Stimulated activated CD4-positive, alpha-beta T cell treated with anti-CD3 and anti-CD28 coated beads, Interleukin-2, amount 100 ng/mL, for 24 hours (primary cell): ENCODE data around the gene SLC2A14.
A peak's percentile ranks its signal among the peaks of the same experiment; 100 is the strongest.
"Not testable (repeated sequence)": the region's sequence is repeated elsewhere in the genome, so short reads cannot be mapped to it uniquely, and the experiment has no call there.

Experiments
- DNase-seq, 2 donors: peaks; one replicate each; pipeline ENCODE4 v3.0.0-alpha.2; 2020

Gene SLC2A14

DNA sequence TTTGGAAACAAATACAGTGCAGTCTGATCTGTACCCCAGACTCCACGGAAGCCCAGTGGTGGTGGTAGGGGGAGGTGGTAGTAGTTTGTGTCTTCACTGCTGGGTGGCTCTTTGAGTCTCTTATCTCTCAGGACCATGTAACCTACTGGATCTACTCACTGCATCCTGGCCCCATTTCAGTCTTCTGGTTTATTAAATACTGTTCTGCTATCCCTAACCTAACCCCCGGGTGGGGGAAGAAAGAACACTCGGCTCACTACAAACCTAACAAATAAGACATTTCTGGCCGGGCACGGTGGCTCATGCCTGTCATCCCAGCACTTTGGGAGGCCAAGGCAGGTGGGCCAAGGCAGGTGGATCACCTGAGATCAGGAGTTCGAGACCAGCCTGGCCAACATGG is 39.5 kb downstream of the SLC2A14 start:
- not testable (repeated sequence) for DNase-seq

DNA sequence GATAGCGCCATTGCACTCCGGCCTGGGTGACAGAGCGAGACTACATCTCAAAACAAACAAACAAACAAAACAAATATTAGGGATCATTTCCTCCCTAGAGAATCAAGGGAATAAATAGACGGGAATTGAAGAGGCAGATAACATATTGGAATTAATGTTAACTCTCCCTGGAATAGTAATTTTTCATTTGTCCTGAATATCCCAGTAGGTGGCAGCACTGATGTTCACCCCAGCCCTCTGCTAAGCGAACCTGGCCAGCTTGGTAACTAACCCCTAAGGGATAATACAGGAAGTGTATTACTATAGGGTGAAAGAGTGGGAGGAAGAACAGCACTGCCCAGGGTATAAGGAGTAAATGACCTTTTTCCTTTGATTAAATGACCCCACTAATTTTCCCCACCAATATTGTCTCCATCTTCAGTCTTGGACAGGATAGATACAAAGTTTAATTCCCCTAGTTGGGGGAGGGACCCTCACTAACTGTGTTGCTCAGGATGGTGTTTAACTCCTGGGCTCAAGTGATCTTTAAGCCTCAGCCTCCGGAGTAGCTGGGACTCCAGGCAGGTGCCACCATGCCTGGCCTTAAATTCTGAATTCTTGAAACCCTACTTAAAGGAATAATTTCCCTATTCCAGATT is 40.5 kb downstream of the SLC2A14 start:
- peak in 1 of 2 donors; percentile 17 for DNase-seq

DNA sequence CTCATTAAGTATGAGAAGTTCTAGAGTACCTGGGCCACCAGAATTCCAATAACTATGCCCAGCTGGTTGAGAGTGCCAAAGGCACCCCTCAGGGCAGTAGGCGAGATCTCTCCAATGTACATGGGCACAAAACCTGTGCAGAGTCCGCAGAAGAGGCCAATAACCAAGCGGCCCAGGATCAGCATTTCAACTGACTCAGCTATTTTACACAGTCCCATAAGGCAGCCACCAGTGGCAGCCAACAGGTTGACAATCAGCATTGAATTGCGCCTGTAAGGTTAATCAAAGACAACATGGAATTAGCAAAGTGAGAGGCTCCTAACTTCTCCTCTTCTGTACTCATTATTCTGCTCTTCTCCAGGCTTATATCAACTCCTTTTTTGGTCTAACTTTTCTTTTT is 43.0 kb downstream of the SLC2A14 start:
- DNase-seq = not testable (repeated sequence)

DNA sequence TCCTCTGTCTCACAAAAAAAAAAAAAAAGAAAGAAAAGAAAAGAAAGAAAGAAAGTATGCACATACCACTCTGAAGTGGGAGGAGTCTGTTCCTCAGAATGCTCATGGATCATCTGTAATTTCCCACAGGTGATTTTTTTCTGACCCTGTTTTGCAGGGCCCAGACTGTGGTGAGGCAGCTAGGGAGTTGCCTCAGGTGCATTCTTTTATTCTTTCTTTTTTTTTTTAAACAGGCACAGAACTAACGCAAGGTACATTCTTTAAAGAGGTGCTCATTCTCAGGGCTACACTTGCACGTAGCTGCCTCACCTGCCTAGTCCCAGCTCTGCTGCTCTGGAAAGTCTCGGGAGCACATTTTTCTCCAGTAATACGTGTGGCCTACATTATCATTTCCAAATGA is 47.0 kb downstream of the SLC2A14 start:
- not testable (repeated sequence) for DNase-seq

DNA sequence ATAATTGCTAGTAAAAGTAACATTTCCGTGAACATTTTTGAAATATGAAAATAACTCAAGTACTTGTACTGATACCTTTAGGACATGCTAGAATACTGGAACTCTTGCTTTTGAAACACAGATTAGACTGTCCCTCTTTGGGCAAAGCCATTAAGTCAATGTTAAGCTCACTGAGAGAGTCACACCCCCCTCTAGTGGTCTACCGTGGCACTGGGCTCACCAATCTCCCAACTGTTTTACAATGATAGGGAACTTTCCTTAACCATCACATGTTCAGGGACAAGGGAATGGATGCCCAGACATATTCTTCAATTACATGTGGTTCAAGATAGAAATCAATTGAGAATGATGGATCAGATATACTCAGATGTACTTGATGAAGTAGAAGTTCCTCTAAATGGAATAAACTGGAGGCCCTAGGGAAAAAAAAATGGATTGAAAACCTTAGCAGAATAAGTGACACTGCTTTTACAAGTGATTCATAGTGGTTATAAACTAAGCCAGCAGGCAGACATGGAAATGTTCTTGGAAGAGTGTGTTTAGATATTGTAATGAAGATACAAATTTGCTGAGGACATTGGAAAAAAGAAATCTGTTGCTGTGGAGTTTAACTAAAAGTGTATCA is 65.7 kb downstream of the SLC2A14 start:
- DNase-seq = peak; percentile 74 to 76

DNA sequence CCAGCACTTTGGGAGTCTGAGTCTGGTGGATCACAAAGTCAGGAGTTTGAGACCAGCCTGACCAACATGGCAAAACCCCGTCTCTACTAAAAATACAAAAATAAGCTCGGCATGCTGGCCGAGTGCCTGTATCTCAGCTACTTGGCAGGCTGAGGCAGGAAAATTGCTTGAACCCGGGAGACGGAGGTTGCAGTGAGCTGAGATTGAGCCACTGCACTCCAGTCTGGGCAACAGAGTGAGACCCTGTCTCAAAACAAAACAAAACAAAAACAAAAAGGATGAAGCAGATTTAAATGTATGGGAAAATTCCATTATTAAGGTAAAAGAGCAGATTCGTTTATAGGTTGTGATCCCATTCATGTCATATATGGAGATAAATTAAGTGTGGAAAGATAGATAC is 66.4 kb downstream of the SLC2A14 start:
- DNase-seq = not testable (repeated sequence)

DNA sequence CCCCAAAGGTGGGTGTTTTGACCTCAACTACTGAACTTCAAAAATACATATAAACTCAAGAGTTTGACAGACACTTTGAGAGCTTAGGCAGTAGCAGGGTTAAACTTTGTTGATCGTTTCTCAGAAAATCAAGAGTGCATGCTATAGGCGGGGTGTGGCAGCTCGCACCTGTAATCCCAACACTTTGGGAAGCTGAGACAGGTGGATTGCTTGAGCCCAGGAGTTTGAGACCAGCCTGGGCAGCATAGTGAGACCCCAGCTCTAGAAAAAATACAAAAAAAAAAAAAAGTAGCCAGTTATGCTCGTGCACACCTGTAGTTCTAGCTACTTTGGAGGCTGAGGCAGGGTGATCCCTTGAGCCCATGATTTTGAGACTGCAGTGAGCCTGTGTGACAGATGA is 71.3 kb downstream of the SLC2A14 start:
- DNase-seq = no peak

DNA sequence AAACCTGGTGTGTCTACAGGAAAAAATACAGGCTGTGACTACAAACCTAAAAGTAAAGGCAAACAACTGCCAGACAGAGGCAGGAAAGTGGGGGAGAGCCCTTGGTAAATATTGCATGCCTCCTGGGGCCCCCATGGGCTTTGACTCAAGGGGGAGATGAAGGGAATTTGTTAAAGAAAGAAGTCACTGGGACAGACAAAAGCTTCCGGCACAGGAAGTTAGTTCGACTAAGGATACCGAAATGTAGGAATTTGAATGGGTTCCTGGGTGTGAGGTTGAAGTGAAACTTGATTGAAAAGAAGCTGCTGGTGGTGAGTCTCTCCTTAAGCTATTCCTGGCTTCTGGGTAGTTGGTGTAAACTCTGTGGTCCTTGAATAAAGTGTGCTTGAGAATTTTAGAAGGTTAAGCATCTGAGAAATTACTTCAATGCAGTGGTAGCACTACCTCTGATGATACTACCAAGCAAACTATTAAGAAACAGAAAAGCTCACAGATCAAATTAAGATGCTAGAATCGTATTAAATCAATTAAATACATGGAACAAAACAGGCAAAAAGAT is 73.9 kb downstream of the SLC2A14 start:
- DNase-seq = not testable (repeated sequence)

DNA sequence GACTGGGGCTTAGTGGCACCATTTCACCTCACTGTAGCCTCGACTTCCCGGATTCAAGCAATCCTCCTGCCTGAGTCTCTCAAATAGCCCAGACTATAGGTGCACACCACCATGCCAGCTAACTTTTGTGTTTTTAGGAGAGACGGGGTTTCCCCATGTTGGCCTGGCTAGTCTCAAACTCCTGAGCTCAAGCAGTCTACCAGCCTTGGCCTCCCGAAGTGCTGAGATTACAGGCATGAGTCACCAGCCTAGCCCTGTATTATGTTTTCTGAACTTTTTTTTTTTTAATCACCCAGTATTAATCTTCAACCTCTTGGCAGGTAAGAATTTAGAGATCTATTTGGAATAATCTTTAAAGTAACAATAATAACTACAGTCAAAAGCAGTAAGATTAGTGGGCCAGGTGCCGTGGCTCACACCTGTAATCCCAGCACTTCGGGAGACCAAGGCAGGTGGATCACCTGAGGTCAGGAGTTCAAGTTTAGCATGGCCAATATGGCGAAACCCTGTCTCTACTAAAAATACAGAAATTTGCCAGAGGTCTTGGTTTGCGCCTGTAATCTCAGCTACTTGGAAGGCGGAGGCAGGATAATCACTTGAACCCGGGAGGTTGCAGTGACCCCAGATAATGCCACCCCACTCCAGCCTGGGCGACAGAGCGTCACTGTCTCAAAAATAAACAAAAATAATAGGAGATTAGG is 74.9 kb downstream of the SLC2A14 start:
- no peak for DNase-seq

DNA sequence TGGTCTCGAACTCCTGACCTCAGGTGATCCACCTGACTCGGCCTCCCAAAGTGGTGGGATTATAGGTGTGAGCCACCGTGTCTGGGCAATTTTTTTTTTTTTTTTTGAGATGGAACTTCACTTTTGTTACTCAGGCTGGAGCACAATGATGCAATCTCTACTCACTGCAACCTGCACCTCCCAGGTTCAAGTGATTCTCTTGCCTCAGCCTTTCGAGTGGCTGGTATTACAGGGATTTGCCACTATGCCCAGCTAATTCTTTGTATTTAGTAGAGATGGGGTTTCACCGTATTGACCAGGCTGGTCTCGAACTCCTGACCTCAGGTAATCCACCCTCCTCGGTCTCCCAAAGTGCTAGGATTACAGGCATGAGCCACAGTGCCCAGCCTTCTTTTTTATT is 75.4 kb downstream of the SLC2A14 start:
- DNase-seq = not testable (repeated sequence)

DNA sequence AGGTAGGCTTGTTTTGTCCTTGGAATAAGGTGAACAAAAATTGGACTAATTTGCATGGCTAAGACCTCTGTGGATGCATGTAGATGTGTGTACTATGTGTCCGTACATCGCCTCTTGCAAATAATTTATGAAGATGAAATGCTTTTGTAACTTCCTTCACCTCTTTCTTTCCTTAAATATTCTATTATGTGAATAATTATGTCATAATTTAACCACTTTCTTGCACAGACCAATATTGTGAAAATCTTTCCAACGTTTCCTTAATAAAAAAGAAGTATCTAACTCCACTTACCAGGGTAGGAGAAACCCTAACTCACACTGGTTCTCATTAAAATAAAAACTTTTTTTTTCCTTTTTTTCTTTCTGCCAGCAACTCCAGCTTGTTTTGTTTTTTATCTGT is 79.5 kb downstream of the SLC2A14 start:
- no peak for DNase-seq

DNA sequence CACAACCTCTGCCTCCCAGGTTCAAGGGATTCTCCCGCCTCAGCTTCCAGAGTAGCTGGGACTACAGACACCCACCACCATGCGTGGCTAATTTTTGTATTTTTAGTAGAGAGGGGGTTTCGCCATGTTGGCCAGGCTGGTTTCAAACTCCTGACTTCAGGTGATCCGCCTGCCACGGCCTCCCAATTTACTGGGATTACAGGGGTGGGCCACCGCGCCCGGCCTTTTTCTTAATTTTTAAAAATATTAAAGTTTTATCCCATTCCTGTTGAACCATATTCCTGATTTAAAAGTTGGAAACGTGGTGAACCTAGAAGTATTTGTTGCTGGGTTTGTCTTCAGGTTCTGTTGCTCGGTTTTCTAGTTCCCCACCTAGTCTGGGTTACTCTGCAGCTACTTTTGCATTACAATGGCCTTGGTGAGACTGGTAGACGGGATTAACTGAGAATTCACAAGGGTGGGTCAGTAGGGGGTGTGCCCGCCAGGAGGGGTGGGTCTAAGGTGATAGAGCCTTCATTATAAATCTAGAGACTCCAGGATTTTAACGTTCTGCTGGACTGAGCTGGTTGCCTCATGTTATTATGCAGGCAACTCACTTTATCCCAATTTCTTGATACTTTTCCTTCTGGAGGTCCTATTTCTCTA is 83.7 kb downstream of the SLC2A14 start, which contains the start of gene NANOG:
Gene NANOG, plus strand, starts transcription at position 519 of the 645 bp plus-strand sequence. CDS start 213 bp downstream, outside the sequence.
- DNase-seq = not testable (repeated sequence)

DNA sequence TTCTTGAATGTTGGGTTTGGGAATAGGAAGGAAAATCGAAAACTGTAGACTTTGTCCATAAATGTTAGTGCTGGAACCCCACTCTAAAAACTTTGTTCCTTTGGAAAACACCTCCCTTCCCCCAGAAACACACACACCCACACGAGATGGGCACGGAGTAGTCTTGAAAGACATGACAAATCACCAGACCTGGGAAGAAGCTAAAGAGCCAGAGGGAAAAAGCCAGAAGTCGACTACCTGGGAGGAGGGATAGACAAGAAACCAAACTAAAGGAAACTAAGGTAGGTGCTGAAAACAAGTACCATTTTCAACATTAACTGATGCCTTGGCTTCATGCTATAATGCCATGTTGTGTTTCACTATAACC is 84.4 kb downstream of the SLC2A14 start:
- no peak for DNase-seq

DNA sequence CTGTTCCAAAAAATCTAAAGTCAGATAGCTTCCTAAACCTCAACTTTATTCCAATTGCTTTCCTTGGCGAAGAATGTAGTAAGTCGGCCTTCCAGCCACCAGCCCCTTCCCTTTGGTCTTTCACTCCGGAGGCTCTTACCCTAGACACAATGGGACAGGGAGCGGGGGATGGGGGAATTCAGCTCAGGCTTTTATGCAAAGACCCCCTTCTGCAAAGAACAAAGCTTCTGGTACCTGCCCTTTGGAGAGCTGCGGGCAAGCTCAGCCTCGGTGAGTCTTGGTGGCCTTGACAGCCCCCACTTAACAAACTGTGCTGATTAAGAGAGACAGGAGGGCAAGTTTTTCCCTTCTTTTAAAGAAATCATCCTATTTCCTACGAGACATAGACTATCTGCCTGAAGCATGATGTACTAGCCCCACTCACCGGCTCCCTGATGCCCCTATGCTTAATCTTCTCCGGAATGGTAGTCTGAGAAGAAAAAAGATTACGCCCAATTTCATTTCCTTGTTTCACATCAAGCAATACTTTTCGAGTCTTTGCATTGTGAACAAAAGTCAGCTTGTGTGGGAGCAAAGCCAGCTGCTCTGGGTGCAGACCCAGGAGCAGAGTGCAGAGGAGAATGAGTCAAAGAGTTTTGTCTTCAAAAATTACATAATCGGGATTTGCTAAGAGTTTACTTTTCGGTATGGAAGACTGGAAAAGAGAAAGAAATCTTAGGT is 85.0 kb downstream of the SLC2A14 start:
- no peak for DNase-seq

DNA sequence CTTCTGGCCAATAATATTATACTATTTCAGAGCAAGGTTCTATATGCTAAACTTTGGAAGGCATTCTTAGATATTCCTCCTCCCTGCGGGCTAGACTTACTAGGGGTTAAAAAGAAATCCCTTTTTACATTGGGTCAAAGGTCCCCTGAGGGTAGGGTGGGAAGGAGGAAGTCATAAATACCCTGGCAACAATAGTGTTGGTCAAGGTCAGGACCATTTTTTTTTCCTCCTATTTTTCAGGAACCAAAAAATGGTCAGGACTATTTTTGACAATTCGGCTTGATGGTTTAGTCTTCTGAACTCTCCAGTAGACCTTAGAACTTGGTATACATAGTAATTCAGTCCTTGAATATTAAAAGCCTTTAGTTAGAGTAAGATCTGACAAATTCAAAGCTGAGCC is 88.0 kb downstream of the SLC2A14 start:
- no peak for DNase-seq

DNA sequence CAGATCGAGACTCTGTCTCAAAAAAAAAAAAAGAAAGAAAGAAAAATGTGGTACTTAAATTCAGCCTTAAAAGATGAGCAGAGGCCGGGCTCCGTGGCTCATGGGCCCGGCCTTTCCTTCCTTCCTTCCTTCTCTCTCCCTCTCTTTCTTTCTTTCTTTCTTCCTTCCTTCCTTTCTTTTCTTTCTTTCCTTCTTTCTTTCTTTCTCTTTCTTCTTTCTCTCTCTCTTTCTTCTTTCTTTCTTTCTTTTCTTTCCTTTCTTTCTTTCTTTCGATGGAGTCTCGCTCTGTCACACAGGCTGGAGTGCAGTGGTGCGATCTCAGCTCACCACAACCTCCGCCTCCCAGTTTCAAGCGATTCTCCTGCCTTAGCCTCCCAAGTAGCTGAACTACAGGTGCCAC is 89.3 kb downstream of the SLC2A14 start:
- DNase-seq = not testable (repeated sequence)

DNA sequence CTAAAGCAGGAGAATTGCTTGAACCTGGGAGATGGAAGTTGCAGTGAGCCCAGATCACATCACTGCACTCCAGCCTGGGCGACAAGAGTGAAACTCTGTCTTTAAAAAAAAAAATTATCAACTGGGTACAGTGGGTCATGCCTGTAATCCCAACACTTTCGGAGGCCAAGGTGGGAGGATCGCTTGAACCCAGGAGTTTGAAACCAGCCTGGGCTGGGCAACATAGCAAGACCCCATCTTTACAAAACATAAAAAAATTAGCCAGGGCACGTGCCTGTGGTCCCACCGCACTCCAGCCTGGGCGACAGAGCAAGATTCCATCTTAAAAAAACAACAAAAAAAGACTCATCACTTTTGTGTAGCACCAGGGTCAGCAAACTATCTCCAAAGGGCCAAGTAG is 90.7 kb downstream of the SLC2A14 start:
- DNase-seq = no peak

DNA sequence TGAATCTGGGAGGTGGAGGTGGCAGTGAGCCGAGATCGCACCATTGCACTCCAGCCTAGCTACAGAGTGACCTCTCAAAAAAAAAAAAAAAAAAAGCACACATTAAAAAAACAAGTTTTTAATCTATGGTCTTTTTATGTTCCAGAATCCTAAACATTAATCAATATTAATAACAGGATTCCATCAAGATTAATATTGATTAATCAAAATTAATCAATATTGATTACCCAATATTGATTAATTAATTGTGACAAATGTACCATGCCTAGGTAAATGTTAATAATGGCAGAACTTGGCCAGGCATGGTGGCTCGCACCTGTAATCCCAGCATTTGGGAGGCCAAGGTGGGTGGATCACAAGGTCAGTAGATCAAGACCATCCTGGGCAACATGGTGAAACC is 91.4 kb downstream of the SLC2A14 start:
- DNase-seq = no peak

DNA sequence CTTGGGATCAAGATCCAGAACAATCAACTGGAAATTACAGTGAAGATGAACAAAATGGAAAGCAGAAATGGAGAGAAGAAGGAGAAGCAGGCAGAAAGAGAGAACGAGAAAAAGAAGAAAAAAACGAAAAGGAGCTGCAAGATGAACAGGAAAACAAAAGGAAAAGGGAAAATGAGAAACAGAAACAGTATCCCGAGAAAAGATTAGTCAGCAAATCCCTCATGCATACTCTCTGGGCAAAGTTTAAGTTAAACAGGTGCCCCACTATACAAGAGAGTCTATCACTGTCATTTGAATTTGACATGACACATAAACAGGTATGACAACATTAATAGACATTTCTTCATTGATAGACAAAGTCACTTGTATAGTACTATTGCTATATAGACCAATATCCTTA is 102.7 kb downstream of the SLC2A14 start:
- no peak for DNase-seq
